Measurements from ENCODE around the gene LMO1. TPM values are rescaled to one million over a fixed set of nuclear protein-coding genes. Genes with fewer than 3 reads are reported as not detected.
A peak's percentile ranks its signal among the peaks of the same experiment; 100 is the strongest.

The LMO1 gene
- polyA plus RNA-seq, 1 of the 3 experiments (the other 2 are of a cell fraction), result 0.12 TPM

DNA sequence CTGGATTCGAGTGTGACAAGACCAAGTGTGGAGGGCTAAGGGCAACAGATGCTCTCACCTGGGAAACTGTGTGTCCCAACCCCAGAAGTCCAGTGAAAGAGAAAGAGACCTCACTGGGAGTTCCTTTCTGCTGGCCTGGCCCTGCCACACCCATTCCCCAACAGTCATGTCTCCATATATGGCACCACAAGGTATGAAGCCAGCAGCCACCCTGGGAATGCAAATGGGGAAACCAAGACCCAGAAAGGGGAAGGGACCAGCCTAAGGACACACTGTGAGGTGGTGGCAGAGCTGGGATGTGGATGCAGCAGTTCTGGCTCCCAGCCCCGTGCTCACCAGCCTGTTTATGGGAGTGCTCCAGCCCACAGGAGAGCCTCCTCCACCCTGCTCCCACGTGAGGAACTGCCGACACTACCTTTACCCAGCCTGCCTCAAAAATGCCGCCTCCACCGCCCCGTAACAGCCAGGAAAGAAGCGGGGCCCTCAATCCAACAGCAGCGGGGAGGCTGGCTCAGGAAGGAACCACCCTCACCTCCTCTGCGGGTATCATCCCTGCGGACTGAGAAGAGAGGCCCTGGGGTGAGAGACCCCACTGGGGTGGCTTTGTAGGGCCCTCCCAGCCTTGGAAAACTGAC lies 12.6 kb downstream of the LMO1 start:
- no peak overlapping the region for H3K9ac ChIP-seq
- 96% methylated on average over 8 of the region's 11 CpGs for WGBS (ENCODE audit: low lambda C conversion rate)
- POLR2A ChIA-PET, result interaction anchor here (0.9 to 1.2 kb wide), 2 partner anchors 13 to 17 kb away, joined by 4 read pairs; no protein-coding TSS in a partner anchor
- no peaks in the 10 kb centered on the region for H4K20me1 ChIP-seq (ENCODE audit: insufficient read depth)
- H3K27me3 ChIP-seq (ENCODE audit: insufficient read depth), result peaks cover 6% of the 10 kb centered on the region; the same call in 1 of the 2 replicates
- no peak overlapping the region for H2AFZ ChIP-seq (ENCODE audit: low read depth)
- H3K4me3 ChIP-seq (ENCODE audit: low read depth in 2 of 2, low read length in 1 of 2), result no peak overlapping the region
- H3F3A ChIP-seq (replicated peaks; ENCODE audit: insufficient read depth), result no peaks in the 10 kb centered on the region
- CTCF ChIA-PET, result interaction anchor here (16.3 to 29.7 kb wide), 2 partner anchors 12 to 26 kb away, joined by 302 to 604 read pairs; partner anchors contain the start of gene LMO1
- H3K9me2 ChIP-seq, result no peaks in the 10 kb centered on the region
- H3K36me3 ChIP-seq (replicated peaks in 1 of 2; ENCODE audit: control insufficient read depth in 1 of 2, insufficient read depth in 2 of 2, low read length in 1 of 2), result no peaks in the 10 kb centered on the region
- no peak for DNase-seq
- H3K79me2 ChIP-seq (ENCODE audit: insufficient read depth), result no peaks in the 10 kb centered on the region
- H3K4me1 ChIP-seq (ENCODE audit: control insufficient read depth in 1 of 2, insufficient read depth in 2 of 2, low read depth in 1 of 2, low read length in 1 of 2), result peaks cover 0 to 70% of the 10 kb centered on the region in 2 experiments; a peak in 2 of 4 replicates
- H3K4me2 ChIP-seq, result no peak overlapping the region
- no peaks in the 10 kb centered on the region for H3K9me3 ChIP-seq
- no peak for TF ChIP-seq JUND (IDR thresholded peaks at IDR 0.05)
- TF ChIP-seq POLR2AphosphoS5 (IDR thresholded peaks at IDR 0.05; ENCODE audit: low read depth, low read length), result no peak
- no peak for TF ChIP-seq MAX (IDR thresholded peaks at IDR 0.05; ENCODE audit: low read depth)
- TF ChIP-seq RCOR1 (IDR thresholded peaks at IDR 0.05; ENCODE audit: low read length), result no peak
- no peak for TF ChIP-seq FOXM1 (IDR thresholded peaks at IDR 0.05; ENCODE audit: low read depth)
- TF ChIP-seq CTCF (IDR thresholded peaks at IDR 0.05), result no peak
- no peak for TF ChIP-seq ZBTB33 (IDR thresholded peaks at IDR 0.05; ENCODE audit: borderline replicate concordance, low read depth)
- TF ChIP-seq GABPA (IDR thresholded peaks at IDR 0.05; ENCODE audit: low read depth), result no peak
- H3K27ac ChIP-seq (ENCODE audit: low read depth in 2 of 2, low read length in 1 of 2), result peak overlapping the region in 1 of 2 experiments; percentile 79; a peak in 2 of 4 replicates

DNA sequence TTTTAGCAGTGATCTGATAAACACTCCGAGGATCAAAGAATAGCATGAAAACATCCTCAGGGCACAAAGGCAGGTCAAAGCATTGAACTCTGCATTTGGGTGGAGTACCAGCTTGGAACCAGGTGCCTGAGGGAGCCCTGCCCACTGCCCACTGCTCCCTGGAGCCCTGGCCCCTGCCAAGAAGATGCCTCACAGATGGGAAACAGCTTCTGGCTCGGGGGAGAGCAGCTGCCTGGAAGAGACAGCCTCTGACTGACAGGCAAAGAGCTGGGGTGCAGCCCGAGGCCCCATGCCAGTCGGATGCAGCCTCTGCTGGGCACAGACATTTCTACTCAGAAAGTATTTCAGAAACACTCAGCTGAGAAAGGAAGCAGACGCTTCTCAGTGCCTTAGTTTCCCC lies 13.2 kb downstream of the LMO1 start:
- H2AFZ ChIP-seq (ENCODE audit: low read depth), result no peak overlapping the region
- TF ChIP-seq EP300 (IDR thresholded peaks at IDR 0.05; ENCODE audit: borderline replicate concordance in 1 of 2, low read depth in 1 of 2, low read length in 1 of 2) (peak in 1 of 2 experiments; percentile 39; a peak in 1 of 4 replicates), FOSL2 (IDR thresholded peaks at IDR 0.05; ENCODE audit: borderline replicate concordance, low read depth) (no peak), CHD2 (IDR thresholded peaks at IDR 0.05; ENCODE audit: low read length, partially characterized antibody) (peak; percentile 46), TAF1 (IDR thresholded peaks at IDR 0.05; ENCODE audit: borderline replicate concordance, low read depth, low read length) (no peak), JUND (IDR thresholded peaks at IDR 0.05) (no peak)

More for the DNA sequence above, 13.2 kb downstream of the LMO1 start:
- no peaks in the 10 kb centered on the region for H3K36me3 ChIP-seq (replicated peaks in 1 of 2; ENCODE audit: control insufficient read depth in 1 of 2, insufficient read depth in 2 of 2, low read length in 1 of 2)
- no peaks in the 10 kb centered on the region for H3K9me3 ChIP-seq
- no peak overlapping the region for H3K9ac ChIP-seq
- H3K4me1 ChIP-seq (ENCODE audit: control insufficient read depth in 1 of 2, insufficient read depth in 2 of 2, low read depth in 1 of 2, low read length in 1 of 2), result peaks cover 0 to 68% of the 10 kb centered on the region in 2 experiments; a peak in 2 of 4 replicates
- H3F3A ChIP-seq (replicated peaks; ENCODE audit: insufficient read depth), result no peaks in the 10 kb centered on the region
- H3K27me3 ChIP-seq (ENCODE audit: insufficient read depth), result peaks cover 6% of the 10 kb centered on the region; the same call in 1 of the 2 replicates
- peak; percentile 59 for DNase-seq
- H4K20me1 ChIP-seq (ENCODE audit: insufficient read depth), result no peaks in the 10 kb centered on the region
- H3K4me3 ChIP-seq (ENCODE audit: low read depth in 2 of 2, low read length in 1 of 2), result no peak overlapping the region
- POLR2A ChIA-PET, result interaction anchor here (0.9 to 1.2 kb wide), 3 partner anchors 13 to 16 kb away, joined by 3 to 4 read pairs (median 4); partner anchors contain the start of gene LMO1
- no peak overlapping the region for H3K4me2 ChIP-seq
- no peaks in the 10 kb centered on the region for H3K79me2 ChIP-seq (ENCODE audit: insufficient read depth)
- WGBS (ENCODE audit: low lambda C conversion rate), result 36% methylated on average over 4 of the region's 5 CpGs
- H3K9me2 ChIP-seq, result no peaks in the 10 kb centered on the region
- CTCF ChIA-PET, result interaction anchor here (16.3 to 29.7 kb wide), 2 partner anchors 12 to 25 kb away, joined by 302 to 604 read pairs; partner anchors contain the start of gene LMO1
- peak overlapping the region in 1 of 2 experiments; percentile 79; a peak in 2 of 4 replicates for H3K27ac ChIP-seq (ENCODE audit: low read depth in 2 of 2, low read length in 1 of 2)
